ENCODE measurements around the gene ARHGDIG. TPM values are rescaled to one million over a fixed set of nuclear protein-coding genes. Genes with fewer than 3 reads are reported as not detected.

ARHGDIG gene
- total RNA-seq, 6 experiments from 2014 or later = not detected

DNA sequence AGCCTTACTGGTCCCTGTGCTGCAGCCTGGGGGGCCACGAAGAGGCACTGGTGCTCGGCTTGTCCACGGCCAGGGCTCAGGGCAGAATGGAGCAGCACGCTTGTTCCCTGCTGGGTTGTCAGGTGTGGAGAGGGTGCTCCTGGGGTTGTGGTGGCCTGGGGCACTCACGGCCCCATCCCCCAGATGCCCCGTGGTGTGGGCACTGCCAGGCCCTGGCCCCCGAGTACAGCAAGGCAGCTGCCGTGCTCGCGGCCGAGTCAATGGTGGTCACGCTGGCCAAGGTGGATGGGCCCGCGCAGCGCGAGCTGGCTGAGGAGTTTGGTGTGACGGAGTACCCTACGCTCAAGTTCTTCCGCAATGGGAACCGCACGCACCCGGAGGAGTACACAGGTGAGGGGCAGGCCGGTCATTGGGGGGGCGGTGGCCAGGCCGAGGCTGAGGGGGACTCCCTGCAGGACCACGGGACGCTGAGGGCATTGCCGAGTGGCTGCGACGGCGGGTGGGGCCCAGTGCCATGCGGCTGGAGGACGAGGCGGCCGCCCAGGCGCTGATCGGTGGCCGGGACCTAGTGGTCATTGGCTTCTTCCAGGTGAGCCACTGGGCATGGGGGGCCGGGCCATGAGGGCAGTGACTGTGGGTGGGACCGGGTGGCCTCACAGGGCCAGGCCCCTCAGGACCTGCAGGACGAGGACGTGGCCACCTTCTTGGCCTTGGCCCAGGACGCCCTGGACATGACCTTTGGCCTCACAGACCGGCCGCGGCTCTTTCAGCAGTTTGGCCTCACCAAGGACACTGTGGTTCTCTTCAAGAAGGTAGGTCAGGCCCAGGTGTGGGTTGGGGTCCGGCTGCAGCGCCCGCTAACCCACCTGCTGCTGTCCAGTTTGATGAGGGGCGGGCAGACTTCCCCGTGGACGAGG is 4.1 kb downstream of the ARHGDIG start:
- Histone ChIP-seq H3K36me3 (no peaks in the 10 kb centered on the region), H3K27ac (no peak overlapping the region), H3K4me1 (no peaks in the 10 kb centered on the region), H3K9me3 (no peaks in the 10 kb centered on the region), H3K4me3 (no peak overlapping the region), H3K27me3 (peaks cover 0 to 16% of the 10 kb centered on the region in 2 donors)
- WGBS (ENCODE audit: insufficient coverage, low coverage, low lambda C conversion rate, missing lambda C conversion rate) = 80% methylated on average over 1 of the region's 52 CpGs
- TF ChIP-seq, protein P1, sequence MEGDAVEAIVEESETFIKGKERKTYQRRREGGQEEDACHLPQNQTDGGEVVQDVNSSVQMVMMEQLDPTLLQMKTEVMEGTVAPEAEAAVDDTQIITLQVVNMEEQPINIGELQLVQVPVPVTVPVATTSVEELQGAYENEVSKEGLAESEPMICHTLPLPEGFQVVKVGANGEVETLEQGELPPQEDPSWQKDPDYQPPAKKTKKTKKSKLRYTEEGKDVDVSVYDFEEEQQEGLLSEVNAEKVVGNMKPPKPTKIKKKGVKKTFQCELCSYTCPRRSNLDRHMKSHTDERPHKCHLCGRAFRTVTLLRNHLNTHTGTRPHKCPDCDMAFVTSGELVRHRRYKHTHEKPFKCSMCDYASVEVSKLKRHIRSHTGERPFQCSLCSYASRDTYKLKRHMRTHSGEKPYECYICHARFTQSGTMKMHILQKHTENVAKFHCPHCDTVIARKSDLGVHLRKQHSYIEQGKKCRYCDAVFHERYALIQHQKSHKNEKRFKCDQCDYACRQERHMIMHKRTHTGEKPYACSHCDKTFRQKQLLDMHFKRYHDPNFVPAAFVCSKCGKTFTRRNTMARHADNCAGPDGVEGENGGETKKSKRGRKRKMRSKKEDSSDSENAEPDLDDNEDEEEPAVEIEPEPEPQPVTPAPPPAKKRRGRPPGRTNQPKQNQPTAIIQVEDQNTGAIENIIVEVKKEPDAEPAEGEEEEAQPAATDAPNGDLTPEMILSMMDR (IDR thresholded peaks at IDR 0.05) = no peak
- TF ChIP-seq POLR2A (IDR thresholded peaks at IDR 0.05) = no peak
- no peak for DNase-seq
- ATAC-seq = no peak
- intact Hi-C loops (cut with DNase I) = no loop called here

DNA sequence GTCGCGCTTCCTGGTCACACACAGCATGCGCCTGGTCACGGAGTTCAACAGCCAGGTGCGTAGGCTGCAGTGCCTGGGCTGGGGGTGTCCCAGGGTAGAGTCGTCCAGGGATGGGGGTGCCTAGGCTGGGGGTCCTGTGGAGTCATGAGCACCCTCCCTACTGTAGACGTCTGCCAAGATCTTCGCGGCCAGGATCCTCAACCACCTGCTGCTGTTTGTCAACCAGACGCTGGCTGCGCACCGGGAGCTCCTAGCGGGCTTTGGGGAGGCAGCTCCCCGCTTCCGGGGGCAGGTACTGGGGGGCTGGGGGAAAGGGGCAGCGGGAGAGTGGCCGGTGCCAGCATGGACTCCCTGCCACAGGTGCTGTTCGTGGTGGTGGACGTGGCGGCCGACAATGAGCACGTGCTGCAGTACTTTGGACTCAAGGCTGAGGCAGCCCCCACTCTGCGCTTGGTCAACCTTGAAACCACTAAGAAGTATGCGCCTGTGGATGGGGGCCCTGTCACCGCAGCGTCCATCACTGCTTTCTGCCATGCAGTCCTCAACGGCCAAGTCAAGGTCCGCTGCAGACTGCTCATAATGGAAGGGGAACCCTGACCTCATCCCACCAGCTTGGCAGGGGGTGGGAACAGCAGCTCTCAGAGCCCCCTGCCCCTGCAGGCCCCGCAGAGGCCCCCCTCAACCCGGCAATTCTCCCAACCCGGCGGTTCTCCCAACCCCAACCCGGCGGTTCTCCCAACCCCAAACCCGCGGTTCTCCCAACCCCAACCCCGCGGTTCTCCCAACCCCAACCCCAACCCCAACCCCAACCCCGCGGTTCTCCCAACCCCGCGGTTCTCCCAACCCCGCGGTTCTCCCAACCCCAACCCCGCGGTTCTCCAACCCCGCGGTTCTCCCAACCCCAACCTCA is 5.0 kb downstream of the ARHGDIG start:
- Histone ChIP-seq H3K36me3 (no peaks in the 10 kb centered on the region), H3K9me3 (no peaks in the 10 kb centered on the region), H3K27ac (no peak overlapping the region), H3K27me3 (peaks cover 0 to 10% of the 10 kb centered on the region in 2 donors), H3K4me3 (no peak overlapping the region), H3K4me1 (no peaks in the 10 kb centered on the region)
- DNase-seq = no peak
- TF ChIP-seq, protein P1 (IDR thresholded peaks at IDR 0.05) = no peak
- no peak for TF ChIP-seq POLR2A (IDR thresholded peaks at IDR 0.05)
- 96% methylated on average over 18 of the region's 48 CpGs for WGBS (ENCODE audit: insufficient coverage, low coverage, low lambda C conversion rate, missing lambda C conversion rate)
- intact Hi-C loops (cut with DNase I) = no loop called here
- ATAC-seq = no peak

DNA sequence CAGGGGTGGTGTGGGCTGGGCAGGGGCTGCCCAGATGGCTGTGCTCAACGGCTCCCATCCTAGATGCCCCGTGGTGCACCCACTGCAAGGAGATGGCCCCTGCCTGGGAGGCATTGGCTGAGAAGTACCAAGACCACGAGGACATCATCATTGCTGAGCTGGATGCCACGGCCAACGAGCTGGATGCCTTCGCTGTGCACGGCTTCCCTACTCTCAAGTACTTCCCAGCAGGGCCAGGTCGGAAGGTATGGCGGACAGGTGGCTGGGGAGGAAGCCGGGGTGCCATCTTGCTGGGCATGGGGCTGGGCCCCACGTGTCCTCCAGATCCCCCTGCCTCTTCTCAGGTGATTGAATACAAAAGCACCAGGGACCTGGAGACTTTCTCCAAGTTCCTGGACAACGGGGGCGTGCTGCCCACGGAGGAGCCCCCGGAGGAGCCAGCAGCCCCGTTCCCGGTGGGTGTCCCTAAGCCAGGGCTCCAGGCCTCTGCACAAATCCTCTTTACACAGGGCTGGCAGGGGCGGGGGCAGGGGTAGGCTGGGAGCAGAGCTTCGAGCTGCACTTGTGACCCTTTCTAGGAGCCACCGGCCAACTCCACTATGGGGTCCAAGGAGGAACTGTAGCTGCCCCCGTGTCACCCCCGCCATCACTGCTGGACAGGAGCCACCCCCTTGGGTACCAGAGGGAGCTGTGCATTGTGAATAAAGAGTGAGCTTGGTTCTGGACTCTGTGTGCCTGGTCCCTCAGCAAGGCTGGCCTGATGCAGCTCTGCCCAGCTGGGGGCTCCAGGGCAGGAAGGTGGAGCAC is 6.3 kb downstream of the ARHGDIG start:
- Histone ChIP-seq H3K36me3 (no peaks in the 10 kb centered on the region), H3K4me3 (no peak overlapping the region), H3K4me1 (no peaks in the 10 kb centered on the region), H3K27me3 (no peaks in the 10 kb centered on the region), H3K27ac (no peak overlapping the region), H3K9me3 (no peaks in the 10 kb centered on the region)
- no peak for DNase-seq
- intact Hi-C loops (cut with DNase I) = no loop called here
- ATAC-seq = no peak
- TF ChIP-seq, protein P1 (IDR thresholded peaks at IDR 0.05) = no peak
- no peak for TF ChIP-seq POLR2A (IDR thresholded peaks at IDR 0.05)
- WGBS (ENCODE audit: insufficient coverage, low coverage, low lambda C conversion rate, missing lambda C conversion rate) = 93% methylated on average over 2 of the region's 22 CpGs

DNA sequence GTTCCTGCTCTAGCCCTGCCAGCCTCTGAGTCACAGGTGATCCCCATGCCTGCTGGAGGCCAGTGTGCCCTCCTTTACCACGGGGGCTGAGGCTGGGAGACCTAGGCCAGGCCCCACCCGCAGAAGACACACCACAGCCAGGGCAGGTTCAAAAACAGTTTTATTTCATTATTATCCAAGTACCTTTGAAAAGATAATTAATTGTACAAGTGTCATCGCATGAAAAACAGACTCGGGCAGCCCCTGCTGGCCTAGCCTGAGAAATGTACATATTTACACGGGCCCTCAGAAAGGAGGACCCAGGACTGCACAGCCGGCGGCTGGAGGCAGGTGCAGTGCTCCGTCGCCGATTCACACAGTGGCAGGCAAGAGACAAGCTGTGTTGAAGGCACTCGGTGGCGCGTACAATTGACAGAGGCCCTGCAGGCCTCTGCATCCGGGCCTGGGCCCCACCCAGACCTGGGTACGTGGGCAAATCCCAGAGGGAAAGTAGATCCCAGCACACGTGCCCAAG is 7.0 kb downstream of the ARHGDIG start:
- intact Hi-C loops (cut with DNase I) = no loop called here
- no peak for DNase-seq
- H3K27ac ChIP-seq = no peak overlapping the region
- 85% methylated on average over 5 of the region's 16 CpGs for WGBS (ENCODE audit: insufficient coverage, low coverage, low lambda C conversion rate, missing lambda C conversion rate)
- TF ChIP-seq POLR2A (IDR thresholded peaks at IDR 0.05) = no peak
- TF ChIP-seq, protein P1 (IDR thresholded peaks at IDR 0.05) = no peak
- ATAC-seq = no peak
- no peaks in the 10 kb centered on the region for H3K4me1 ChIP-seq
- no peak overlapping the region for H3K4me3 ChIP-seq
- no peaks in the 10 kb centered on the region for H3K9me3 ChIP-seq
- H3K27me3 ChIP-seq = no peaks in the 10 kb centered on the region
- H3K36me3 ChIP-seq = no peaks in the 10 kb centered on the region

Measured in right lobe of liver (tissue), 6 donors.